Body of pancreas (tissue), 4 donors: Measurements from ENCODE around the gene AMBRA1. TPM values are rescaled to one million over a fixed set of nuclear protein-coding genes. Genes with fewer than 3 reads are reported as not detected.
A peak's percentile ranks its signal among the peaks of the same experiment; 100 is the strongest.

ENCODE experiments used
- ATAC-seq: fragments of 150-250 bp; one replicate; pipeline ENCODE4 v1.9.1; 2016
- DNase-seq, 4 donors: peaks; one replicate each; pipeline ENCODE4 v3.0.0-alpha.2; 2019
- H3K27ac ChIP-seq, 4 donors: fragments of 200-600 bp; sonication (generic); 1 replicate in 3 of 4; 2 replicates in 1 of 4; pipeline versions ENCODE4 v1.5.1 to v1.6.1; 2016 to 2019; ENCODE audit warnings: mild to moderate bottlenecking in 1 of 4, mixed read lengths in 1 of 4, moderate library complexity in 1 of 4
- H3K27me3 ChIP-seq, 2 donors: fragments of 200-600 bp; sonication (generic); one replicate each; pipeline ENCODE4 v1.6.0; 2016; ENCODE audit warnings: mild to moderate bottlenecking in 1 of 2
- H3K36me3 ChIP-seq, 2 donors: fragments of 200-600 bp; sonication (generic); replicated peaks in 1 of 2; 2 replicates each; pipeline ENCODE4 v1.5.1; 2016; ENCODE audit warnings: low read depth in 2 of 2; ENCODE audit not compliant: insufficient read depth in 1 of 2
- H3K4me1 ChIP-seq: fragments of 200-600 bp; sonication (generic); one replicate; pipeline ENCODE4 v1.6.0; 2016
- H3K4me3 ChIP-seq, 2 donors: fragments of 200-600 bp; sonication (generic); 1 replicate in 1 of 2; 2 replicates in 1 of 2; pipeline ENCODE4 v1.5.1; 2016 to 2019
- H3K9me3 ChIP-seq, 3 donors: fragments of 200-600 bp; sonication (generic); 1 replicate in 2 of 3; 2 replicates in 1 of 3; pipeline ENCODE4 v1.5.1; 2016
- CTCF ChIP-seq, 7 experiments: fragments of 450-650 bp in 4 of 7; fragments of 200-600 bp in 3 of 7; sonication (generic) in 3 of 7; IDR thresholded peaks; one replicate each; pipeline ENCODE4 v1.5.1; 2016 to 2019; ENCODE audit warnings: antibody characterized with exemption in 7 of 7
- POLR2A ChIP-seq, 3 donors: fragments of 450-650 bp; IDR thresholded peaks; one replicate each; pipeline ENCODE4 v1.6.1; 2016; ENCODE audit warnings: antibody characterized with exemption in 3 of 3, mild to moderate bottlenecking in 2 of 3
- WGBS, 2 donors: methylation state at CpG; one replicate each; pipeline ENCODE4 v1.1.5; 2017; 5-methylcytosine and 5-hydroxymethylcytosine counted together
- intact Hi-C: fragments of 100-400 bp; cut with DNase I; formaldehyde crosslinking; loops from one replicate; pipeline ENCODE4 v1.15.1; 2023
- total RNA-seq, 2 donors: library from RNA; depleted of rRNA; stranded (reverse); fragments of >200 nt; gene quantifications; one replicate each; pipeline ENCODE4 v1.1.0, GENCODE V29; 2016

AMBRA1 gene
- total RNA-seq, 2 donors from 2014 or later, result 17.6 to 43.2 TPM

DNA sequence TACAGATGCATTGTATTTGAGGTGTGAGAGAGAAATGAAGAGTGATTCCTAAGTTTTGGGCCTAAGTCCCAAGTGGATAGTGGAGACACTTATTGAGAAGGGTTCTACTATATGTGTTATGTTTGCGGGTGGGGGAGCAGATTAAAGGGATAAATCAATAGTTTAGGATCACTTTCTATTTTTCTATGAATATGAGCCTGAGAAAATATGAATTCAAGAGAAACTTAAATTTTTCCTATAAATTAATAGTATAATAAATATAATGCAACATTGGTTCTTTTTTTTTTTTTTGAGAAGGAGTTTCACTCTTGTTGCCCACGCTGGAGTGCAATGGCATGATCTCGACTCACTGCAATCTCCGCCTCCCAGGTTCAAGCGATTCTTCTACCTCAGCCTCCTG, 31.3 kb downstream of the AMBRA1 start:
- TF ChIP-seq CTCF (IDR thresholded peaks at IDR 0.05) (no peak), POLR2A (IDR thresholded peaks at IDR 0.05) (no peak)
- H3K4me1 ChIP-seq, result peaks cover 37% of the 10 kb centered on the region
- no peak overlapping the region for H3K27ac ChIP-seq
- ATAC-seq (no peak), DNase-seq (no peak)
- no peaks in the 10 kb centered on the region for H3K36me3 ChIP-seq
- 92 to 96% methylated on average over 5 of the region's 5 CpGs for WGBS, 2 donors
- no peak overlapping the region for H3K4me3 ChIP-seq
- no peaks in the 10 kb centered on the region for H3K27me3 ChIP-seq
- intact Hi-C loops, result no loop called here
- no peaks in the 10 kb centered on the region for H3K9me3 ChIP-seq

GRCh38 chr11:46560300-46560991, 33.4 kb downstream of the AMBRA1 start:
- Histone ChIP-seq H3K9me3 (no peaks in the 10 kb centered on the region), H3K4me1 (peaks cover 37% of the 10 kb centered on the region), H3K27ac (peak overlapping the region; percentile 51 to 73 (median 66)), H3K4me3 (no peak overlapping the region), H3K27me3 (no peaks in the 10 kb centered on the region), H3K36me3 (no peaks in the 10 kb centered on the region)
- peak in 1 of 4 donors; percentile 20 for DNase-seq
- ATAC-seq, result peak; percentile 68
- TF ChIP-seq POLR2A (IDR thresholded peaks at IDR 0.05) (no peak), CTCF (IDR thresholded peaks at IDR 0.05) (no peak)
- intact Hi-C loops, result no loop called here
- WGBS, 2 donors, result 1 to 3% methylated on average over 6 of the region's 6 CpGs

GRCh38 chr11:46559815-46560214, 34.0 kb downstream of the AMBRA1 start:
- no peak for DNase-seq
- no peaks in the 10 kb centered on the region for H3K9me3 ChIP-seq
- peak overlapping the region in 3 of 4 donors; percentile 63 to 73 (median 68) for H3K27ac ChIP-seq
- 6 to 12% methylated on average over 1 of the region's 1 CpG for WGBS, 2 donors
- intact Hi-C loops, result no loop called here
- no peak for ATAC-seq
- no peaks in the 10 kb centered on the region for H3K36me3 ChIP-seq
- no peak overlapping the region for H3K4me3 ChIP-seq
- peaks cover 37% of the 10 kb centered on the region for H3K4me1 ChIP-seq
- TF ChIP-seq POLR2A (IDR thresholded peaks at IDR 0.05) (no peak), CTCF (IDR thresholded peaks at IDR 0.05) (no peak)
- H3K27me3 ChIP-seq, result no peaks in the 10 kb centered on the region

DNA sequence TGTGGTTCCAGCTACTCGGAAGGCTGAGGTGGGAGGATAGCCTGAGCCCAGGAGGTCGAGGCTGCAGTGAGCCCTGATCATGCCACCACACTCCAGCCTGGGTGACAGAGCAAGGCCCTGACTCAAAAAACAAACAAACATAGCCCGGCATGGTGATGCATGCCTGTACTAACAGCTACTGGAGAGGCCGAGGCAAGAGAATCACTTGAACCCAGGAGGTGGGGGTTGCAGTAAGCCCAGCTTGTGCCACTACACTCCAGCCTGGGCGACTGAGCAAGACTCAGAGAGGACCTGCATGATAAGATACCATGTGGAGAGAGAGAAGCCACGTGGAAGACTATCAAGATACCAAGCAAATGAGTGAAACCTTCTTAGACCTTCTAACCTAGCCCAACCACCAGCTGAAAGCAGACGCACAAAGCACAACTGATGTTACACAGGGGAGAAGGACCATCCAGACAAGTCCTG, 36.1 kb downstream of the AMBRA1 start:
- peaks cover 51% of the 10 kb centered on the region for H3K4me1 ChIP-seq
- intact Hi-C loops, result no loop called here
- no peaks in the 10 kb centered on the region for H3K36me3 ChIP-seq
- H3K4me3 ChIP-seq, result no peak overlapping the region
- H3K27me3 ChIP-seq, result no peaks in the 10 kb centered on the region
- ATAC-seq (no peak), DNase-seq (peak in 1 of 4 donors; percentile 19)
- TF ChIP-seq POLR2A (IDR thresholded peaks at IDR 0.05), result no peak
- no peak for TF ChIP-seq CTCF (IDR thresholded peaks at IDR 0.05)
- no peaks in the 10 kb centered on the region for H3K9me3 ChIP-seq
- 61 to 63% methylated on average over 3 to 7 of the region's 7 CpGs for WGBS, 2 donors
- no peak overlapping the region for H3K27ac ChIP-seq
